BLaER1 (cell line): Measurements from ENCODE around the gene CAPN6.

Experiments used
- H3K27ac ChIP-seq: shearing (Covaris generic); formaldehyde crosslinking; 2 replicates; pipeline ENCODE4 v1.8.1; 2022
- H3K27me3 ChIP-seq: shearing (Covaris generic); formaldehyde crosslinking; 2 replicates; pipeline ENCODE4 v1.8.1; 2022
- H3K36me3 ChIP-seq: shearing (Covaris generic); formaldehyde crosslinking; 2 replicates; pipeline ENCODE4 v1.8.1; 2022
- H3K4me1 ChIP-seq: shearing (Covaris generic); formaldehyde crosslinking; 2 replicates; pipeline ENCODE4 v1.8.1; 2022
- H3K4me2 ChIP-seq: shearing (Covaris generic); formaldehyde crosslinking; 2 replicates; pipeline ENCODE4 v1.8.1; 2022
- H3K4me3 ChIP-seq: shearing (Covaris generic); formaldehyde crosslinking; 2 replicates; pipeline ENCODE4 v1.8.1; 2022
- H3K9ac ChIP-seq: shearing (Covaris generic); formaldehyde crosslinking; 2 replicates; pipeline ENCODE4 v1.8.1; 2022
- H3K9me3 ChIP-seq: shearing (Covaris generic); formaldehyde crosslinking; 2 replicates; pipeline ENCODE4 v1.8.1; 2022
- H4K20me1 ChIP-seq: shearing (Covaris generic); formaldehyde crosslinking; 2 replicates; pipeline ENCODE4 v1.8.1; 2022
- Cebpa-rat ChIP-seq: shearing (Covaris generic); IDR thresholded peaks from 2 replicates; pipeline ENCODE4 v1.8.1; 2022

CAPN6 gene

DNA sequence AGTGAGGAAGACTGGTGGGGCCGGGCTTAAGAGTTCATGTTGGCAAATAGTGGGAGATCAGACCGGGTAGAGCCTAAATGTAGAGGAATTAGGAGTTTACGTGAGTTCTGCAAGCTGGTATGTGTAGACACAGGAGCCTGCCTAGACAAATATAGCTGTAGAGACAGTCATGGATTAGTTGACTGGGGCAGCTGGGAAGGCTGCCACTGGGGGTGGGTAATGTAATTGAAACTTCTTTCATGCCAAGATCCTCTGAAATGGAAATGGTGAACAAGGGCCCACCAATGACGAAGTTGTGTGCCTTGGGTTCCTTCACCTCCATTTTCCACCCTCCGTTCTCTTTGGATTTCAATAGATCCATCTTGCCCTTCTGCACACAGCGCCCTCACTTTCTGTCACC is 11.9 kb upstream of the CAPN6 start:
- H3K4me2 ChIP-seq, result no peak overlapping the region
- H3K4me1 ChIP-seq, result no peaks in the 10 kb centered on the region
- H3K36me3 ChIP-seq, result no peaks in the 10 kb centered on the region
- no peak overlapping the region for H3K9ac ChIP-seq
- TF ChIP-seq Cebpa-rat, result no peak
- no peak overlapping the region for H3K4me3 ChIP-seq
- peaks cover 79% of the 10 kb centered on the region for H3K27me3 ChIP-seq
- no peaks in the 10 kb centered on the region; the same call in 1 of the 2 replicates for H4K20me1 ChIP-seq
- no peak overlapping the region for H3K27ac ChIP-seq
- no peaks in the 10 kb centered on the region for H3K9me3 ChIP-seq

DNA sequence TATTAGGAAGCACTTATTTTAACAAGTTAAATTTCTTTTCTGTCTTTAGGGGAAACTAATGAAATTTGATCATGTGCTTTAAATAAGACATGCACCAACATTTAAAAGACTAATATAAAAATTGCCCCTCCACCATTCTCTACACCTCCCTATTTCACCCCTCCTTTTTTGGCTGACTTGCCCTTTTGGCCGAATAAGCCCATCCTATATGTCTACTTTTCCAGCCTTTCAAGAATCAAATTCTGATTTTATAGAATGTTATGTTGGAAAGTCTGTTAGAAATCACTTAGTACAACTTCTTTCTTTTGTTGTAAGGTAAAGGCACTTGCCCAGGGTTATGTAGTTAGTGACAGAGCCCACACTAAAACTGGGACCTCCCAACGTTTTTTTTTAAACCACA is 1.8 kb downstream of the CAPN6 start:
- TF ChIP-seq Cebpa-rat, result no peak
- Histone ChIP-seq H3K4me2 (no peak overlapping the region), H4K20me1 (peaks cover 11% of the 10 kb centered on the region; the same call in 1 of the 2 replicates), H3K4me1 (no peaks in the 10 kb centered on the region), H3K36me3 (no peaks in the 10 kb centered on the region), H3K9ac (no peak overlapping the region), H3K4me3 (no peak overlapping the region), H3K9me3 (no peaks in the 10 kb centered on the region), H3K27me3 (peaks cover 99% of the 10 kb centered on the region), H3K27ac (no peak overlapping the region)

DNA sequence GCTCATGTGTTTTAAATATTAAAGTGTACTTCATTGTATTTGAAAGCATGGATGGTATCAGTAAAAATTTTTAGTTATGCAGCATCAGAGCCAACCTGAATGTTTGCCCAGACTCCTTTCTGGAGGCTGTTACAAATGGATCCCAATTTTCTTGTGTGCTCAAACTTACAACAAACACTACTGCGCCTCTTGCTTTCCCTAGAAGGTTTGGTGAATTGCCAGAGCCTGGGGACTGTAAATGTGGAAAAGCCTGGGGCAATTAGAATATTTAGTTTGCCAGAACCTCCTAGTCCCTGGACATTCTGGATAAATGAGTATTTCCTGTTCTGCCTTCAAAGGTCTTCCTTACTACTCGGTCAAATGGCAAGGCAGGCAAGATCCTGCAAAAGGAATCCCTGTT is 4.8 kb downstream of the CAPN6 start:
- H4K20me1 ChIP-seq, result peaks cover under 1% of the 10 kb centered on the region; the same call in 1 of the 2 replicates
- H3K27ac ChIP-seq, result no peak overlapping the region
- no peak for TF ChIP-seq Cebpa-rat
- H3K4me3 ChIP-seq, result no peak overlapping the region
- H3K36me3 ChIP-seq, result no peaks in the 10 kb centered on the region
- H3K9me3 ChIP-seq, result no peaks in the 10 kb centered on the region
- H3K4me1 ChIP-seq, result no peaks in the 10 kb centered on the region
- no peak overlapping the region for H3K4me2 ChIP-seq
- no peak overlapping the region for H3K9ac ChIP-seq
- peaks cover 99% of the 10 kb centered on the region for H3K27me3 ChIP-seq

DNA sequence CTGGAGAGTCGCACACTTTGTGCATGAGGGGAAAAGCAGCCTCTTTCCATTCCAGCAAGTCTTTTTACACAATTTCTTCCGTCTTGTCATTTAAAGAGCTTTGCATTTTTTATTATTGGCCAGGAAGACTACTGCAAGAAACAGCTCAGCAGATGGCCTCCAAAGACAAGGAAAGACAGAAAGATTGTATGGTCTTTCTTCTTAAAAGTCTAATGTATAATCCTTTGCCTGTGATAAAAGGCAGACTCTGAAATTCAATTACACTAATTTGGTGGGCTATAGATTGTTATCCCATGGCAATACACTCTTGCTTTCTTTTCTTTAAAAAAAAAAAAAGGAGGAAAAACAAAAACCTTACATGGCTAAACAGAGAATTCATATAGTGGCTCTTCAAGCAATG is 5.9 kb downstream of the CAPN6 start:
- no peak for TF ChIP-seq Cebpa-rat
- no peaks in the 10 kb centered on the region for H3K9me3 ChIP-seq
- H3K36me3 ChIP-seq, result no peaks in the 10 kb centered on the region

DNA sequence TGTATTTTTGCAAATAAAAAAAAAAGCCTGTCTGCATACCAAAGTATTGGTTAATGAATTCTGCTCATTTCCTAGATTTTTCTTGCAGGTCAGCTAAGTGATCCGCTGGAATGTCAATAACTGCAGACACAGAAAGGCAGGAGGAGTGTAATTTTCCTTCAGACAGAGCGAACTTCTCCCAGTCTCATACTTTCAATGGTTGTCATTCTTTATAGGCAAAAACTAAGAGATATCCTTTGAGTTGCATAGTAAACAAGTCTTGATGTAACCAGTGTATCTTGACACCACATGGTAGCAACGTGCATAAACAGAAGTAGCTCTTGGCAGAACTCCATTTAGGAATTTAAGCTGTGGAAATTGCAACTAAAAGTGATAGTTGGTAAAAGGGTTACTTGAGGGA is 8.2 kb downstream of the CAPN6 start:
- Histone ChIP-seq H3K27ac (no peak overlapping the region), H3K9ac (no peak overlapping the region), H3K4me2 (no peak overlapping the region), H3K4me3 (no peak overlapping the region), H4K20me1 (no peaks in the 10 kb centered on the region; the same call in 1 of the 2 replicates), H3K9me3 (no peaks in the 10 kb centered on the region), H3K4me1 (no peaks in the 10 kb centered on the region), H3K27me3 (peaks cover 99% of the 10 kb centered on the region), H3K36me3 (no peaks in the 10 kb centered on the region)
- no peak for TF ChIP-seq Cebpa-rat

More for the DNA sequence above, 5.9 kb downstream of the CAPN6 start:
- H3K4me2 ChIP-seq, result no peak overlapping the region
- no peak overlapping the region for H3K27ac ChIP-seq
- H3K9ac ChIP-seq, result no peak overlapping the region
- H4K20me1 ChIP-seq, result no peaks in the 10 kb centered on the region
- peaks cover 99% of the 10 kb centered on the region for H3K27me3 ChIP-seq
- no peaks in the 10 kb centered on the region for H3K4me1 ChIP-seq
- H3K4me3 ChIP-seq, result no peak overlapping the region

DNA sequence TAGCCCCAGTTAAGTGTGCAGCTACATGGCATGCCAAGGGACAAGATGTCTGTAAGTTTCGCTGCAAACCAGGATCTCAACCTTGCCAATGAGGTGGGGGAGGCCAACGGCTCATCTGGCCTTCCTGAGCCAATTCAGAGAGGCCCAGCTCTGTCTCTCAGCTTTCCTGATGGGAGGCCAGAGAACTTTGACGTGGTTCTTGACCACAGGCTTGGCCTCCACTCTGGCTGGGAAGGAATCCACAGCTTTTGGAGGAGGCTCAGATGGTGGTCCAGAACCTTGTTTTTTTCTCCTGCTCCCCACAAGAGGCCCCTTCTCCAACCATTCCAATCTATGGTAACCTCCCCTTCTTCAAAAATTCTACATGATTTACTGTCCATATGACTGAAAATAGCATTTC is 9.8 kb downstream of the CAPN6 start:
- Histone ChIP-seq H4K20me1 (no peaks in the 10 kb centered on the region; the same call in 1 of the 2 replicates), H3K4me2 (no peak overlapping the region), H3K27me3 (peaks cover 88% of the 10 kb centered on the region), H3K4me1 (no peaks in the 10 kb centered on the region), H3K4me3 (no peak overlapping the region), H3K9ac (no peak overlapping the region), H3K36me3 (no peaks in the 10 kb centered on the region), H3K27ac (no peak overlapping the region), H3K9me3 (no peaks in the 10 kb centered on the region)
- no peak for TF ChIP-seq Cebpa-rat

DNA sequence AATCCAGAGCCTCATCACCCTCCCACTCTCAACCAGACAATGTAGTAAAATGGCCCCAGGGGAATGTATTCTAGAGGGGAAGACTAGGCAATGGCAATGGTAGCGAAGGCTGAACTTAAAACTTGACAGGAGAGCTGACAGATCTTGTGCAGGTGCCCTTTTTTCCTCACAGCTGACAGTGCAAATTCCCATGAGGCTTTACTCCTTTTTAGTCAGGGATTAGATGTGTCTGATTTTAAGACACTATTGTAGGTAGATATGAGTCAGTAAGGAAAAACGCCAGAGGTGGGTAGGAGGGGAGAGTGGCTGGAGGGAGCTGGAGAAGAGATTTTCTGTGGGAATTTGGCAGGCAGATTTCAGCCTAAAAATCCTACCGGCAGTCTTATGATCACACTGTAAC is 10.7 kb downstream of the CAPN6 start:
- Histone ChIP-seq H3K27me3 (peaks cover 88% of the 10 kb centered on the region), H3K36me3 (no peaks in the 10 kb centered on the region), H3K4me3 (no peak overlapping the region), H3K4me2 (no peak overlapping the region), H3K27ac (no peak overlapping the region), H4K20me1 (no peaks in the 10 kb centered on the region; the same call in 1 of the 2 replicates), H3K9ac (no peak overlapping the region), H3K9me3 (no peaks in the 10 kb centered on the region), H3K4me1 (no peaks in the 10 kb centered on the region)
- TF ChIP-seq Cebpa-rat, result no peak

DNA sequence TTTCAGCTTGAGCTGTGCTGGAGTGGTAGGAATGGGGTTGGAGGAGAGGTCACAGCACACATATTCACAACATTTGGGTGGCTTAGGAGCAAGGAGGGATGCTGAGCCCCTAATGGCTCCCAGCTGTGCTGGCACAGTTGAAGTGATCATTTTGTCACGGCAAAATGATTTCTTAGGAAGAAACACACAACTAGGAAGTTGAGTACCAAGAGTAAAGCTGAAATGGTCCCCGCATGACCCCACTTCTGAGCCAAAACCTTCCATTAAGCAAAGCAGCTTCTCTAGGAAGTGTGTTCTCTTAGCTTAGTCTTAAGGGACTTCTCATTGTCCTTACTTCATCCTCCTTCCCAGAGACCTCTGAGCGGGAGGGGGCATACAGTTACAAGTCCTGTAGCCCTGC is 12.6 kb downstream of the CAPN6 start:
- TF ChIP-seq Cebpa-rat, result no peak
- Histone ChIP-seq H3K27me3 (peaks cover 87% of the 10 kb centered on the region), H3K4me2 (no peak overlapping the region)

DNA sequence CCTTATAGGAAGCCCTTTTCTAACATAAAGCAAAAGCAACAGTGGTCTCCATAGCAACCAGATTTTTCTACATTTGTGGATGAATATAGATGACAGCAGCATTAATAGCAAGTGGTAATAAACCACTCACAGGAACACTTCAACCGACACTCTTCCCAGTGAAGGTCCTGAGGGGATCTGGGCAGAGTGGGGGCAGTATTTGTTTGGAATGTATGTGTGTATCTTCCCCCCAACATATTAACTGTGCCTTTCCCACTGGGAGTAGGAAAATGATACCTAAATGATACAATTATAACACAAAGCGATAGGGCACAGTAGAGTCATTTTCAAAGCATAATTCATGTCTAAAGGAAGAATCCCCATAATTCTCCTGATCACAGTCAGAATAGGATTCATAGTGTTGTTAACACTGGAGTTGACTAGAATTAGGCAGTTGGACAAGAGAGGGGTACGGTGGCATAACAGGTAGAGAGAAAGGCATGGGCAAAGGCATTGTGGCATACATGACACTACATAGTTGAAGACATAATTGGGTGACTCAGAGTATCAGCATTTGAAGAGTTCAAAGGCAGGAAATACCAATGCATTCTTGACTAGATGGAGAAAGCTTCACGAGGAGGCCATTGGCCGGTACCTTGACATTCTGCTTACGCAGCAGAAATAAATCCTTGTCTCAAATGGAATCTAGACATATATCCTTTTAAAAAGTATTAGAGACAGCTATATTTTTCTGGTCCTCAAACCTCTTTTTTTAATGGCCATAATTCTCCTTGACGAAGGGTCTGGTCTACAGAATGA is 15.2 kb downstream of the CAPN6 start:
- Histone ChIP-seq H3K9ac (no peak overlapping the region), H3K36me3 (no peaks in the 10 kb centered on the region), H3K4me1 (no peaks in the 10 kb centered on the region), H3K4me2 (no peak overlapping the region), H4K20me1 (no peaks in the 10 kb centered on the region; the same call in 1 of the 2 replicates), H3K27ac (no peak overlapping the region), H3K9me3 (no peaks in the 10 kb centered on the region), H3K4me3 (no peak overlapping the region), H3K27me3 (peaks cover 87% of the 10 kb centered on the region)
- TF ChIP-seq Cebpa-rat, result no peak

More for the DNA sequence above, 12.6 kb downstream of the CAPN6 start:
- no peaks in the 10 kb centered on the region for H3K9me3 ChIP-seq
- no peaks in the 10 kb centered on the region for H3K4me1 ChIP-seq
- no peaks in the 10 kb centered on the region; the same call in 1 of the 2 replicates for H4K20me1 ChIP-seq
- no peak overlapping the region for H3K9ac ChIP-seq
- H3K27ac ChIP-seq, result no peak overlapping the region
- H3K36me3 ChIP-seq, result no peaks in the 10 kb centered on the region
- H3K4me3 ChIP-seq, result no peak overlapping the region

DNA sequence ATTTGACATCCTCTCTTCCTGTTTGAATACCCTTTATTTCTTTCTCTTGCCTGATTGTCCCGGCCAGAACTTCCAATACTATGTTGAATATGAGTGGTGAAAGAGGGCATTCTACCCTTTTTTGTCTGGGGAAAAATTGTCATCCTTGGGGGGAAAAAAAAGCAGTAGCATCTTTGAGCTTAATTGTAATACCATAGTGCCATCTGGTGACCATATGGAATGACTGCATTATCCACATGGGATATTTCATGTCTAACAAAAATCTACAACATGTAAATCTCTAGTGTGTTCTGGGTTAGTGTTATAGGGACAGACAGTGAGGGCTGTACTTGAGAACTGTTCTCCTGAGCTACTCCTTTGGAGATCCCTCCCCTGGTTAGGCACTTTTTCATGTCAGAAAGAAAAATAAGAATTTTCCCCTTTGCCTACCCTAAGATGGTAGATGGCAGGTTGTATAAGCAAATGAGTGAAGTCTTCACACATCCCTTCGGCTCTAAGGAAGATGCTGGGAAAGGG is 26.0 kb downstream of the CAPN6 start:
- Histone ChIP-seq H3K27ac (no peak overlapping the region), H4K20me1 (peaks cover 10% of the 10 kb centered on the region; the same call in 1 of the 2 replicates)

More for the DNA sequence above, 26.0 kb downstream of the CAPN6 start:
- Histone ChIP-seq H3K9me3 (no peaks in the 10 kb centered on the region), H3K4me1 (no peaks in the 10 kb centered on the region), H3K36me3 (no peaks in the 10 kb centered on the region), H3K9ac (no peak overlapping the region), H3K27me3 (peaks cover 77% of the 10 kb centered on the region), H3K4me2 (no peak overlapping the region), H3K4me3 (no peak overlapping the region)
- TF ChIP-seq Cebpa-rat, result no peak
